GM18519 (cell line): Measurements from ENCODE around the gene PROB1.
"Not testable (repeated sequence)": the region's sequence is repeated elsewhere in the genome, so short reads cannot be mapped to it uniquely, and the experiment has no call there.

Experiments used
- ATAC-seq: cut with Tn5 transposase; IDR thresholded peaks from one replicate; pipeline ENCODE4 v1.9.1; 2021; ENCODE audit warnings: mild to moderate bottlenecking, moderate library complexity; ENCODE audit not compliant: unreplicated experiment, low FRiP score

The PROB1 gene

GRCh38 chr5:139394654-139395566 is at the start of gene PROB1:
Gene PROB1, minus strand, starts transcription at chr5:139395104. Its CDS starts 23 bp downstream, at chr5:139395081.
- no peak for ATAC-seq

GRCh38 chr5:139443831-139444453 is 49.0 kb upstream of the PROB1 start:
- ATAC-seq = no peak

GRCh38 chr5:139440416-139440815 is 45.5 kb upstream of the PROB1 start:
- ATAC-seq = not testable (repeated sequence)

GRCh38 chr5:139439013-139439903 is 44.4 kb upstream of the PROB1 start, which contains the start of gene DNAJC18:
Gene DNAJC18, minus strand, starts transcription at chr5:139439525. Its CDS starts 80 bp downstream, at chr5:139439445.
- peak; percentile 69 for ATAC-seq

GRCh38 chr5:139438707-139439012 is 43.8 kb upstream of the PROB1 start:
- ATAC-seq = peak; percentile 4

- no peak for ATAC-seq
Measured at GRCh38 chr5:139435676-139436075, 40.8 kb upstream of the PROB1 start.

GRCh38 chr5:139431706-139432105 is 36.8 kb upstream of the PROB1 start:
- ATAC-seq = no peak

- ATAC-seq = no peak
Measured at GRCh38 chr5:139430015-139430414, 35.1 kb upstream of the PROB1 start.

GRCh38 chr5:139426203-139426885 is 31.4 kb upstream of the PROB1 start:
- no peak for ATAC-seq

- ATAC-seq = no peak
Measured at GRCh38 chr5:139425497-139425896, 30.6 kb upstream of the PROB1 start.

GRCh38 chr5:139422307-139422893 is 27.5 kb upstream of the PROB1 start:
- no peak for ATAC-seq

GRCh38 chr5:139419226-139420192 is 24.6 kb upstream of the PROB1 start:
- ATAC-seq = no peak

GRCh38 chr5:139418793-139419192 is 23.9 kb upstream of the PROB1 start:
- ATAC-seq = no peak

- ATAC-seq = no peak
Measured at GRCh38 chr5:139417214-139417613, 22.3 kb upstream of the PROB1 start.

- ATAC-seq = no peak
Measured at GRCh38 chr5:139416651-139417050, 21.7 kb upstream of the PROB1 start.

- ATAC-seq = no peak
Measured at GRCh38 chr5:139415869-139416268, 21.0 kb upstream of the PROB1 start.

GRCh38 chr5:139415221-139415861 is 20.4 kb upstream of the PROB1 start:
- ATAC-seq = no peak

GRCh38 chr5:139414581-139415130 is 19.8 kb upstream of the PROB1 start:
- ATAC-seq = no peak
